RPMI7951 (cell line): ENCODE data around the gene DNASE1L3. TPM values are rescaled to one million over a fixed set of nuclear protein-coding genes. Genes with fewer than 3 reads are reported as not detected.
"Not testable (repeated sequence)": the region's sequence is repeated elsewhere in the genome, so short reads cannot be mapped to it uniquely, and the experiment has no call there.

Source experiments
- DNase-seq: peaks from one replicate; pipeline ENCODE4 v3.0.0-alpha.2; 2012; ENCODE audit warnings: low read depth
- total RNA-seq: library from RNA; depleted of rRNA; stranded (reverse); fragments of >200 nt; shearing (Covaris generic); gene quantifications from 2 replicates; pipeline ENCODE4 v1.2.3, GENCODE V29; 2014

DNASE1L3 gene
- total RNA-seq, 1 experiment from 2014 or later = not detected

- DNase-seq = not testable (repeated sequence)
Measured at GRCh38 chr3:58201451-58201850, 9.3 kb downstream of the DNASE1L3 start.

- DNase-seq = no peak
Measured at GRCh38 chr3:58200846-58201355, 9.9 kb downstream of the DNASE1L3 start.

- no peak for DNase-seq
Measured at GRCh38 chr3:58200121-58200709, 10.6 kb downstream of the DNASE1L3 start.

- no peak for DNase-seq
Measured at GRCh38 chr3:58198804-58199203, 12.0 kb downstream of the DNASE1L3 start.

- DNase-seq = no peak
Measured at GRCh38 chr3:58198362-58198761, 12.4 kb downstream of the DNASE1L3 start.

- DNase-seq = no peak
Measured at GRCh38 chr3:58197588-58197987, 13.2 kb downstream of the DNASE1L3 start.

GRCh38 chr3:58193682-58194407 lies 16.9 kb downstream of the DNASE1L3 start:
- no peak for DNase-seq

GRCh38 chr3:58192069-58192468 lies 18.7 kb downstream of the DNASE1L3 start:
- no peak for DNase-seq

GRCh38 chr3:58191361-58191991 lies 19.3 kb downstream of the DNASE1L3 start:
- DNase-seq = no peak

- no peak for DNase-seq
Measured at GRCh38 chr3:58190882-58191281, 19.9 kb downstream of the DNASE1L3 start.

GRCh38 chr3:58190291-58190690 lies 20.5 kb downstream of the DNASE1L3 start:
- DNase-seq = peak; percentile 30

GRCh38 chr3:58189691-58190090 lies 21.1 kb downstream of the DNASE1L3 start:
- no peak for DNase-seq

- DNase-seq = no peak
Measured at GRCh38 chr3:58188921-58189451, 21.8 kb downstream of the DNASE1L3 start.

- peak; percentile 95 for DNase-seq
Measured at GRCh38 chr3:58188173-58188564, 22.6 kb downstream of the DNASE1L3 start.

- DNase-seq = no peak
Measured at GRCh38 chr3:58184982-58185360, 25.8 kb downstream of the DNASE1L3 start.

- DNase-seq = no peak
Measured at GRCh38 chr3:58184309-58184981, 26.3 kb downstream of the DNASE1L3 start.

- DNase-seq = no peak
Measured at GRCh38 chr3:58183891-58184290, 26.9 kb downstream of the DNASE1L3 start.

GRCh38 chr3:58183221-58183620 lies 27.6 kb downstream of the DNASE1L3 start:
- DNase-seq = peak; percentile 33

- no peak for DNase-seq
Measured at GRCh38 chr3:58180940-58181587, 29.7 kb downstream of the DNASE1L3 start.

GRCh38 chr3:58180099-58180880 lies 30.5 kb downstream of the DNASE1L3 start:
- DNase-seq = no peak
